SK-N-SH (cell line): ENCODE measurements around the gene MAPK11. TPM values are rescaled to one million over a fixed set of nuclear protein-coding genes. Genes with fewer than 3 reads are reported as not detected.
A peak's percentile ranks its signal among the peaks of the same experiment; 100 is the strongest.

Source experiments
- CTCF ChIA-PET: fragments of 300-600, 350-600 bp; formaldehyde crosslinking; extraction: SDS; loops from one replicate; lab custom pipeline; 2021; lab: Yijun Ruan, JAX
- POLR2A ChIA-PET: fragments of 350-600 bp; sonication (Branson Sonifier 250); formaldehyde crosslinking; extraction: SDS; loops from one replicate; lab custom pipeline; 2020; ENCODE audit warnings: antibody characterized with exemption, inconsistent platforms; lab: Yijun Ruan, JAX
- DNase-seq: peaks from one replicate; pipeline ENCODE4 v3.0.0; 2012
- H2AFZ ChIP-seq: fragments of 200-600 bp; sonication (generic); 2 replicates; pipeline ENCODE4 v1.8.1; 2016; ENCODE audit warnings: antibody characterized with exemption, mild to moderate bottlenecking, low read depth
- H3F3A ChIP-seq: fragments of 200-600 bp; sonication (generic); replicated peaks from 2 replicates; pipeline ENCODE3; 2016; ENCODE audit warnings: antibody characterized with exemption, mild to moderate bottlenecking; ENCODE audit not compliant: insufficient read depth
- H3K27ac ChIP-seq, 2 experiments: fragments of 200-500 bp in 1 of 2; fragments of 200-600 bp in 1 of 2; sonication (Bioruptor generic) in 1 of 2; sonication (generic), shearing (Covaris generic) in 1 of 2; 2 replicates each; pipeline versions ENCODE4 v1.5.1 to v1.6.1; 2014 to 2016; ENCODE audit warnings: low read depth in 2 of 2, inconsistent platforms in 1 of 2, low read length in 1 of 2, mild to moderate bottlenecking in 1 of 2, mixed read lengths in 1 of 2
- H3K27me3 ChIP-seq: fragments of 200-600 bp; sonication (generic), shearing (Covaris generic); 2 replicates; pipeline ENCODE4 v1.6.1; 2016; ENCODE audit warnings: mixed run types; ENCODE audit not compliant: insufficient read depth
- H3K36me3 ChIP-seq, 2 experiments: fragments of 200-500 bp in 1 of 2; fragments of 200-600 bp in 1 of 2; sonication (Bioruptor generic) in 1 of 2; sonication (generic) in 1 of 2; replicated peaks in 1 of 2; 2 replicates each; pipeline versions ENCODE3 to v1.5.1; 2014 to 2016; ENCODE audit warnings: low read length in 1 of 2, mild to moderate bottlenecking in 1 of 2; ENCODE audit not compliant: insufficient read depth in 2 of 2, control insufficient read depth in 1 of 2
- H3K4me1 ChIP-seq, 2 experiments: fragments of 200-500 bp in 1 of 2; fragments of 200-600 bp in 1 of 2; sonication (Bioruptor generic) in 1 of 2; sonication (generic), shearing (Covaris generic) in 1 of 2; 2 replicates each; pipeline versions ENCODE4 v1.5.1 to v1.6.1; 2014 to 2016; ENCODE audit warnings: low read depth in 1 of 2, low read length in 1 of 2, mixed run types in 1 of 2; ENCODE audit not compliant: insufficient read depth in 2 of 2, control insufficient read depth in 1 of 2
- H3K4me2 ChIP-seq: fragments of 200-600 bp; sonication (generic), shearing (Covaris generic); 2 replicates; pipeline ENCODE4 v1.6.1; 2017; ENCODE audit warnings: mixed run types
- H3K4me3 ChIP-seq, 2 experiments: fragments of 200-500 bp in 1 of 2; fragments of 200-600 bp in 1 of 2; sonication (Bioruptor generic) in 1 of 2; sonication (generic), shearing (Covaris generic) in 1 of 2; 2 replicates each; pipeline versions ENCODE4 v1.5.1 to v1.8.1; 2014 to 2016; ENCODE audit warnings: low read depth in 2 of 2, inconsistent platforms in 1 of 2, low read length in 1 of 2, mild to moderate bottlenecking in 1 of 2, mixed read lengths in 1 of 2, moderate library complexity in 1 of 2
- H3K79me2 ChIP-seq: fragments of 200-600 bp; sonication (generic); 2 replicates; pipeline ENCODE4 v1.8.1; 2017; ENCODE audit warnings: mild to moderate bottlenecking; ENCODE audit not compliant: insufficient read depth
- H3K9ac ChIP-seq: fragments of 200-600 bp; sonication (generic); 2 replicates; pipeline ENCODE4 v1.6.1; 2017; ENCODE audit warnings: mixed run types
- H3K9me2 ChIP-seq: fragments of 200-600 bp; sonication (generic); 2 replicates; pipeline ENCODE4 v1.6.1; 2017; ENCODE audit warnings: mixed run types
- H3K9me3 ChIP-seq: fragments of 200-600 bp; sonication (generic); 2 replicates; pipeline ENCODE4 v1.6.1; 2017; ENCODE audit warnings: mixed run types, mild to moderate bottlenecking, moderate library complexity
- H4K20me1 ChIP-seq: fragments of 200-600 bp; sonication (generic); 2 replicates; pipeline ENCODE4 v1.6.1; 2017; ENCODE audit warnings: mild to moderate bottlenecking, mixed run types; ENCODE audit not compliant: insufficient read depth
- CHD2 ChIP-seq: fragments of 150-350 bp; IDR thresholded peaks from 2 replicates; pipeline ENCODE4 v1.6.1; 2018; ENCODE audit warnings: low read length; ENCODE audit not compliant: partially characterized antibody
- ELF1 ChIP-seq: IDR thresholded peaks from 2 replicates; pipeline ENCODE4 v1.4.0; 2012
- FOSL2 ChIP-seq: IDR thresholded peaks from 2 replicates; pipeline ENCODE4 v1.4.0; 2012; ENCODE audit warnings: low read depth, mild to moderate bottlenecking, moderate library complexity, borderline replicate concordance
- GABPA ChIP-seq: IDR thresholded peaks from 2 replicates; pipeline ENCODE4 v1.4.0; 2012; ENCODE audit warnings: low read depth, mild to moderate bottlenecking
- GATA2 ChIP-seq: sonication (generic); formaldehyde crosslinking; IDR thresholded peaks from 2 replicates; pipeline ENCODE4 v1.5.0; 2020; ENCODE audit warnings: mild to moderate bottlenecking, missing genetic modification reagents
- IRF3 ChIP-seq: fragments of 150-350 bp; IDR thresholded peaks from 2 replicates; pipeline ENCODE4 v1.6.1; 2016; ENCODE audit warnings: mild to moderate bottlenecking, low read depth, low read length
- JUND ChIP-seq: IDR thresholded peaks from 2 replicates; pipeline ENCODE4 v1.4.0; 2012
- MAX ChIP-seq: IDR thresholded peaks from 2 replicates; pipeline ENCODE4 v1.4.0; 2012; ENCODE audit warnings: low read depth
- NFIC ChIP-seq: IDR thresholded peaks from 2 replicates; pipeline ENCODE4 v1.4.0; 2012; ENCODE audit warnings: borderline replicate concordance
- PBX3 ChIP-seq: IDR thresholded peaks from 2 replicates; pipeline ENCODE4; 2012
- POLR2AphosphoS5 ChIP-seq: IDR thresholded peaks from 2 replicates; pipeline ENCODE4 v1.6.1; 2012; ENCODE audit warnings: low read depth, low read length
- RCOR1 ChIP-seq: fragments of 150-350 bp; IDR thresholded peaks from 2 replicates; pipeline ENCODE4 v1.6.1; 2017; ENCODE audit warnings: antibody characterized with exemption, low read length
- REST ChIP-seq: IDR thresholded peaks from 2 replicates; pipeline ENCODE4 v1.6.1; 2012; ENCODE audit warnings: mild to moderate bottlenecking, low read depth, low read length, moderate library complexity
- RFX5 ChIP-seq: IDR thresholded peaks from 2 replicates; pipeline ENCODE4 v1.6.1; 2012; ENCODE audit warnings: mild to moderate bottlenecking, improper control_type of control experiment, low read length
- RXRA ChIP-seq: IDR thresholded peaks from 2 replicates; pipeline ENCODE4 v1.4.0; 2012; ENCODE audit warnings: low read depth, mild to moderate bottlenecking, borderline replicate concordance
- SIN3A ChIP-seq: IDR thresholded peaks from 2 replicates; pipeline ENCODE4 v1.6.1; 2012; ENCODE audit warnings: low read depth, mild to moderate bottlenecking, low read length, moderate library complexity, borderline replicate concordance
- TEAD4 ChIP-seq: IDR thresholded peaks from 2 replicates; pipeline ENCODE4 v1.4.0; 2012; ENCODE audit warnings: mild to moderate bottlenecking, borderline replicate concordance; ENCODE audit not compliant: insufficient read depth
- USF1 ChIP-seq: IDR thresholded peaks from 2 replicates; pipeline ENCODE4 v1.4.0; 2012; ENCODE audit warnings: low read depth, borderline replicate concordance
- USF2 ChIP-seq: fragments of 150-350 bp; IDR thresholded peaks from 2 replicates; pipeline ENCODE4 v1.6.1; 2017; ENCODE audit warnings: antibody characterized with exemption, low read length, low read depth, borderline replicate concordance
- WGBS: methylation state at CpG from one replicate; pipeline ENCODE4 v1.1.6; 2017; ENCODE audit warnings: low lambda C conversion rate; 5-methylcytosine and 5-hydroxymethylcytosine counted together
- polyA plus RNA-seq, 3 experiments: library from polyadenylated mRNA; depleted of rRNA; stranded (reverse); fragments of >200 nt; gene quantifications; 2 replicates each; pipeline ENCODE4 v1.2.3, GENCODE V29; 2012

MAPK11 gene
- polyA plus RNA-seq, 1 of the 3 experiments (the other 2 are of a cell fraction) = 36.0 TPM

GRCh38 chr22:50259302-50259701 is 10.9 kb downstream of the MAPK11 start (continued):
- TF ChIP-seq IRF3 (no peak), USF1 (no peak), POLR2AphosphoS5 (no peak), GABPA (no peak), PBX3 (no peak), RFX5 (no peak)
- TF ChIP-seq, all 33 proteins: peak for 0

GRCh38 chr22:50258361-50259292 is 11.6 kb downstream of the MAPK11 start:
- no peaks in the 10 kb centered on the region for H3K9me3 ChIP-seq
- no peaks in the 10 kb centered on the region for H4K20me1 ChIP-seq
- peaks cover 27% of the 10 kb centered on the region for H3K79me2 ChIP-seq
- no peak overlapping the region for H2AFZ ChIP-seq
- H3K27ac ChIP-seq = no peak overlapping the region
- ChIA-PET CTCF (interaction anchor here (1.3 to 4.7 kb wide), 4 partner anchors 18 to 267 kb away, joined by 3 to 29 read pairs (median 7); partner anchors contain the start of genes DENND6B and SCO2), POLR2A (no interaction called here)
- H3K36me3 ChIP-seq = peaks cover 0 to 26% of the 10 kb centered on the region in 2 experiments
- 0 out of 2 replicates have a peak overlapping the region, but pooled peaks have one; percentile 13 for H3K4me2 ChIP-seq
- H3K9me2 ChIP-seq = no peaks in the 10 kb centered on the region
- peaks cover 14 to 25% of the 10 kb centered on the region in 2 experiments; a peak in 2 of 4 replicates for H3K4me1 ChIP-seq
- no peaks in the 10 kb centered on the region for H3F3A ChIP-seq
- 91% methylated on average over 17 of the region's 24 CpGs for WGBS
- no peaks in the 10 kb centered on the region for H3K27me3 ChIP-seq
- no peak overlapping the region for H3K9ac ChIP-seq
- no peak overlapping the region for H3K4me3 ChIP-seq
- DNase-seq = no peak
- no peak for TF ChIP-seq GABPA
- no peak for TF ChIP-seq REST
- TF ChIP-seq SIN3A = no peak
- TF ChIP-seq PBX3 = no peak
- no peak for TF ChIP-seq MAX
- no peak for TF ChIP-seq RCOR1
- TF ChIP-seq NFIC = no peak
- TF ChIP-seq USF1 = no peak
- TF ChIP-seq TEAD4 = no peak
- no peak for TF ChIP-seq RXRA
- TF ChIP-seq CHD2 = no peak
- no peak for TF ChIP-seq ELF1
- no peak for TF ChIP-seq GATA2
- no peak for TF ChIP-seq JUND
- TF ChIP-seq USF2 = no peak
- TF ChIP-seq FOSL2 = no peak
